DMS79 treated with DMSO at 0.1 percent for 48 hours (cell line): ENCODE measurements around the gene GGA3.
A peak's percentile ranks its signal among the peaks of the same experiment; 100 is the strongest.
"Not testable (repeated sequence)": the region's sequence is repeated elsewhere in the genome, so short reads cannot be mapped to it uniquely, and the experiment has no call there.

Experiments
- DNase-seq: peaks from one replicate; lab custom pipeline; 2025; lab: John Stamatoyannopoulos, UW

Gene GGA3

GRCh38 chr17:75272848-75273184 lies 11.4 kb upstream of the GGA3 start:
- no peak for DNase-seq

DNA sequence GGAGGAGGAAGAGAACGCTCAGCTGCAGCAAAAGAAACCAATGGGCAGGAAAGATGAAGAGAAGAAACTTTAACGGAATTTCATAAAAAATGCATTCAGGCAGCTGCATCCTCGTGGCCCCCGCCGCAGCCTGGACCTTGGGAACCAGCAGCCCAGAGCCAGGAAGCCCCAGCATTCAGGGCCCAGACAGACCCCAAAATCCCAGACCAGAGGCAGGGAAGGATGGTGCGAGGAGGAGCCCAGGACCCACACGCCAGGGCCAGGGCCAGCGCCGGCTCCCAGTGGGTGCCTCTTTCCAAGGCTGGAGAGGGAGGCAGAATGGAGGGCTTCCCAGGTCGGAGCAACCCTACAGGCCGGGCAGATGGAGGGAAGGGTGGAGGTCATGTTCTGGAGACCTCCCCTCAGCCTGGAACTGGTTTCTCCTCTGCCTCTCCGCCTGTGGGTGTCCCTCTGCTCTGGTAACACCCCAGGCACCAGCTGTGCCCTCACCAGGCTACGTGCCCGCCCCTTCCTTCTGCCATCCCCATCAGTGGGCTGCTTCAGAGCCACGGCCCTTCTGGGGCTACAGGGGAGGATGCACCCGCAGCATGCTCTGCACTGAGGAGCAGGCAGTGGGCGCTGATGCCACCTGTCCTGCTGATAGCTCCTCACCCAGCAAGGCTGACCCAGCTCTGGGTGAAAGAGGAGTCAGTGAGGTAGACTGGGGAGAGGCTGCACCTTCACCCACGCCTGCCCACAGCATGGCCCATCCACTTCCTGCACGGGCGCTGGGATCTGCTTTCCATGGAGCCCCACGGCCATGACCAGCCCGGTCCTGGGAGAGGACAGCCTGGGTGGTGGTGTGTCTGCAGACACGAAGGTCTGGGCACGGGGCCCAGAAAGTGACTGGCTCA lies 10.8 kb upstream of the GGA3 start:
- DNase-seq, result no peak

GRCh38 chr17:75271233-75271954 lies 10.0 kb upstream of the GGA3 start:
- peak; percentile 21 for DNase-seq

- no peak for DNase-seq
Observed at GRCh38 chr17:75270966-75271232, 9.5 kb upstream of the GGA3 start, which contains the start of gene MIF4GD. TSS of gene MIF4GD (minus strand) at chr17:75271231. CDS start at chr17:75270195, 1,036 bp downstream.

- DNase-seq, result peak; percentile 53
Observed at GRCh38 chr17:75270218-75270965, 9.0 kb upstream of the GGA3 start.

DNA sequence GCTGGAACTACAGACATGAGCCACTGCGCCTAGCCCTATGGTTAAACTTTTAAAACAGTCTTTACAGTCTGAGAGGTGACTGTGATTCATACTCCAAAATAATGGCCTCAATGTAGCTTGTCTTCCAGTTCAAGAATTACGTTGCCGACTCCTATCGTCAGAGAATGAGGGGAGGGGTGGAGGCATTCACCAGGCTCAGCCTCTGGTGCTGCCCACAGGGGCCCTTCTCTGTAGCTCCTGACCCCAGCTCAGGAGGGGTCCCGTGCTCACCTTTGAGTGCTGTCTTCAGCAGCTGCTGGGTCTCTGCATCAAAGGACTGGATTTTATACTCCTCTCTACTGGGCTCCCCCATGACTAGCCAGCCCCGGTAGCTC lies 8.4 kb upstream of the GGA3 start:
- peak; percentile 18 for DNase-seq

- DNase-seq, result no peak
Observed at GRCh38 chr17:75267411-75268232, 6.2 kb upstream of the GGA3 start.

DNA sequence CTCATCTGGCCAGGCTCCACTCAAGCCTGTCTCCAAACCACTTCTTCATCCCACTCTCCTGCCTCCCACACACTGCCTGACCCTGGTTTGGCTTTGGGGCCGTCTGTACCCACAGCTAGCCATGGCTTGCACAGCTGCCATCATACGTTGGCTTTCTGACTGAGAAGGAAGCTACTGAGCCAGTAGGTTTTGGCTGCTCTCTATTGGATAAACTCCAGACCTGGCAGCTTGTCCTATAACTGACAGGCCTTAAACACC lies 5.7 kb upstream of the GGA3 start:
- DNase-seq, result no peak

- DNase-seq, result no peak
Observed at GRCh38 chr17:75266316-75267152, 5.1 kb upstream of the GGA3 start.

- no peak for DNase-seq
Observed at GRCh38 chr17:75265614-75266315, 4.4 kb upstream of the GGA3 start.

GRCh38 chr17:75263055-75263454 lies 1.6 kb upstream of the GGA3 start:
- no peak for DNase-seq

DNA sequence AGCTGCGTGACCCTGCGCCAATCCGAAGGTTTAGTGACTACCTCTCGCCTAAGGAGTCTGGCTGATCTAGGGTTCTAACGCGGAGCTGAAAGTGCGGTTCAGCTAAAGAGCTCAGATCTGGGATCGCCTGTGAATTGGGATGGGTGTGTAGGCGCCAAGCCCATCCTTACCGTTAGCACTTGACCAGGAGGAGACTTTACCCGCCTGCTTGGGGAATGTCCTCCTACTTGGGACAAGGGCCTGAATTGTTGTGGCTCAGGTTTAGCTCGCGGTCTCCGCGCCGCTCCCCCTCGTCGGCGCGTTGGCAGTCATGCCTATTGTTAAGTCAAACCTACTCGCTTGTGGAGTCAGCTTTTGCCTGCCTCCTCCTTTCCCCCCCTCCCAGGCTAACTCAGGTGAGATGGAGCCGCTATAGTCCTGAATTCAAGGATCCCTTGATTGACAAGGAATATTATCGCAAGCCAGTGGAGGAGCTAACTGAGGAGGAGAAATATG lies 753 bp upstream of the GGA3 start:
- peak; percentile 24 for DNase-seq

DNA sequence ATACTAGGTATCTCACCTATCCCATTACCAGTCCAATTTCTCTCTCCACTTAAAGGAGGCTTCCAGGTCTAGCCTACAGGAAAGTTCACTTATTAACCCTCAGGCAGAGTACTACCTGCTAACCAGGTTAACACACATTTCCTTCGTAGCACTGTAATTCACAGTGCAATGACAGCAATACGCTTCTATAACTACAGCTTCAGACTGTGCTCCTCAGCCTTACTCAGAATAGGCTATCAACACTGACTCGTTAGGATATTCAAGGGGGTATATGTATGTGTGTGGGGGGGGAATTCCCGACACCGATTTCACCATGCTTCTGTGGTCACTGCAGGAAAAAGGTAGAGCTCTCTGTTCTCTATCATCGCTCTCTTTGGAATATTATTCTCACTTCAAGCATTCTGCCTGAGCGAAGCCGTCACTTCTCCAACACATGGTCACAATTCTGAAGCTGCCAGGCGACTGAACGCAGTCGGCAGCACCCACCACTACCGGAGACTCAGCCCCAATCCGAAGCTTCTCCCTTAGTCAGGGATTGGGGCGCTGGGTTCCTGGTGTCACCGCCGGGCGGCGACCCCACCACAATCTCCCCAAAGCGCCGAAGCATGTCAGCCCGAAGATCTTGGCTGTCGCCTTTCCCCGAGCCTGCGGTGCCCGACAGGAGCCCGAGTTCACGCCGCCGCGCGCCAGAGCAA lies 618 bp downstream of the GGA3 start:
- no peak for DNase-seq

- not testable (repeated sequence) for DNase-seq
Observed at GRCh38 chr17:75257228-75257627, 4.2 kb downstream of the GGA3 start.

DNA sequence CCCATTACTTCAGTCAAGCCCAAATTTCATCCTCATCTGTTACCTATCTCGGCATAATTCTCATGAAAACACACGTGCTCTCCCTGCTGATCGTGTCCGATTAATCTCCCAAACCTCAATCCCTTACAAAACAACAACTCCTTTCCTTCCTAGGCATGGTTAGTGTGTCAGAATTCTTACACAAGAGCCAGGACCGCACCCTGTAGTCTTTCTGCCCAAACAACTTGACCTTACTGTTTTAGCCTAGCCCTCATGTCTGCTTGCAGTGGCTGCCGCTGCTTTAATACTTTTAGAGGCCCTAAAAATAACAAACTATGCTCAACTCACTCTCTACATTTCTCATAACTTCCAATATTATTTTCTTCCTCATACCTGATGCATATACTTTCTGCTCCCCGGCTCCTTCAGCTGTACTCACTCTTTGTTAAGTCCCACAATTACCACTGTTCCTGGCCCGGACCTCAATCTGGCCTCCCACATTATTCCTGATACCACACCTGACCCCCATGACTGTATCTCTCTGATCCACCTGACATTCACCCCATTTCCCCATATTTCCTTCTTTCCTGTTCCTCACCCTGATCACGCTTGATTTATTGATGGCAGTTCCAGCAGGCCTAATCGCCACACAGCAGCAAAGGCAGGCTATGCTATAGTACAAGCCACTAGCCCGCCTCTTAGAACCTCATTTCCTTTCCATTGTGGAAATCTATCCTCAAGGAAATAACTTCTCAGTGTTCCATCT lies 5.3 kb downstream of the GGA3 start:
- DNase-seq, result not testable (repeated sequence)

DNA sequence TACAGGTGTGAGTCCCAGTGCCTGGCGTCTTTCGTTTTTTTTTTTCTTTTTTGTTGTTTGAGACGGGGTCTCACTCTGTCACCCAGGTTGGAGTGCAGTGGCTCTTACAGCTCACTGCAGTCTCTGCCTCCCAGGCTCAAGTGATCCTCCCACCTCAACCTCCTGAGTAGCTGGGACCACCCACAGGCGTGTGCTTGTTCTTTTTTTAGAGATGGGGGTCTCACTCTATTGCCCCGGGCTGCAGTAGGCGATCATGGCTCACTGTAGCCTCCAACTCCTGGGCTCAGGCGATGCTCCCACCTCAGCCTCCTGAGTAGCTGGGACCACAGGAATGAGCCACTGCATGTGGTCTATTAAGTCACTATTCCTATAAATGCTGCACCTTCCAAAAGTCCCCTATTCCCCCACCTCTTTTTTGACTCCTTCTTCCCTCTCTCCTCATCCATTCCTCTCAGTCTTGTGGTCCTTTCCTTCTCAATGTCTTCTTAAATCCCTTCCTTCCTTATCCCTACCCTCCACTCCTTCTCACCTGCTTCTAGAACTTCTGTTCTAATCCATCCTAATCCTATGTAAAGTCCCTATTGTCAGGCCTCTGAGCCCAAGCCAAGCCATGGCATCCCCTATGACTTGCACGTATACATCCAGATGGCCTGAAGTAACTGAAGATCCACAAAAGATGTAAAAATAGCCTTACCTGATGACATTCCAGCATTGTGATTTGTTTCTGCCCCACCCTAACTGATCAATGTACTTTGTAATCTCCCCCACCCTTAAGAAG lies 9.2 kb downstream of the GGA3 start:
- no peak for DNase-seq

DNA sequence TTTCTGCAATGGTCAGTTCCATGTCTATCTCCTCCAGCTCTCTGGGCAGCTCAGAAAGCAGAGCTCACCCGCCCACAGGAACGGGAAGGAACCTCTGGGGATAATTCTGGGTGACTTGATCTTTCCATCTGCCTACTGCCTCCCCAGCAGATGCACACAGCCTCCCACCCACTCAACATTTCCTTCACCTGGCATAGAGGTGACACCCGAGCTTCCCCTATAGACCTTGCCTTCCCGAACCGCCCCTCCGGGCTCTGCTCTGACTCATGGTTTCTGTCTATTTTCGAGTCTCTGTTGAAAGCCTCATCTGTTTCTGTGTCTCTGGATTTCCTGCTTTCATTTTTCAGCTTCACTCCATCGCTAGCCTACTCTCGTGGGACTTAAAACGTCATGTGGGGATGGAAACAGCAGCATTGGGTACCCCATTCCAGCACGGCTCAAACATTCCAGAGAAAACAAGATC lies 11.4 kb downstream of the GGA3 start:
- DNase-seq, result no peak

GRCh38 chr17:75249564-75249963 lies 11.8 kb downstream of the GGA3 start:
- DNase-seq, result no peak
